ENCODE data around the gene ZNF574. TPM values are rescaled to one million over a fixed set of nuclear protein-coding genes. Genes with fewer than 3 reads are reported as not detected.

Gene ZNF574
- total RNA-seq, 1 experiment from 2014 or later = 35.6 TPM

DNA sequence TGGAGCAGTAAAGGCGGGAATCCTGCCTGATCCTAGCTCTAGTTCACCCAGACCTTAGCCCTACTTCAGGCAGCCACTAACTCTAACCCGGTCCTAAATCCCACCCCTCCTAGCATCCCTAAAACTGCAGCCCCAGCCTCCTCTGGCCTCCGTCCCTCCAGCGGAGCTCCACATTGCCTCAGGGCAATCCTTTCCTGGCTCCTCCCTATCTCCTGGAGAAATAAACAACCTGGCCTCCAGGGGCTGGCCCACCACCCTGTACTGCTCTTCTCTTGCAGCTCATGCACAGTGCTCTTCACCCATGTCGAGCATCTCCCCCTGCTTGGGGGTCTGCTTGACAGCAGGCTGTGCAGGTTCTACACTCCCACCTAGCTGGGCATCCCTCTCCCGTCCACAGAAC lies 49.6 kb downstream of the ZNF574 start:
- Histone ChIP-seq H2AFZ (ENCODE audit: low read length) (no peak overlapping the region), H3K79me2 (ENCODE audit: insufficient read depth, low read length) (no peaks in the 10 kb centered on the region), H3K79me1 (ENCODE audit: insufficient read depth, low read depth, low read length, poor library complexity, severe bottlenecking) (no peaks in the 10 kb centered on the region), H2BK12ac (ENCODE audit: insufficient read length, low read depth, low read length) (no peak overlapping the region), H3K27me3 (ENCODE audit: insufficient read depth, low read length) (no peaks in the 10 kb centered on the region), H4K20me1 (ENCODE audit: control insufficient read depth, insufficient read depth, insufficient read length) (no peaks in the 10 kb centered on the region), H3K4ac (ENCODE audit: low read depth, low read length) (no peak overlapping the region), H3K23me2 (ENCODE audit: insufficient read length, low read depth, low read length, poor library complexity, severe bottlenecking) (no peaks in the 10 kb centered on the region), H3K14ac (ENCODE audit: insufficient read depth, low read length) (no peak overlapping the region), H3K9ac (ENCODE audit: extremely low read depth, insufficient read length, low read length) (no peak overlapping the region), H3K18ac (ENCODE audit: insufficient read length, low read depth, low read length) (no peak overlapping the region), H3K9me3 (ENCODE audit: control insufficient read depth, low read depth, low read length) (no peaks in the 10 kb centered on the region), H3K56ac (ENCODE audit: insufficient read length, low read depth, low read length) (no peak overlapping the region), H4K8ac (replicated peaks; ENCODE audit: insufficient read length, low read depth, low read length) (no peak overlapping the region), H2BK15ac (ENCODE audit: low read depth, low read length) (no peak overlapping the region), H2BK120ac (ENCODE audit: low read depth, low read length, poor library complexity, severe bottlenecking) (no peak overlapping the region), H3T11ph (ENCODE audit: low read length) (no peak overlapping the region), H2BK5ac (ENCODE audit: insufficient read length, low read length) (no peak overlapping the region), H3K27ac (ENCODE audit: insufficient read length, low read depth, low read length) (no peak overlapping the region), H3K23ac (ENCODE audit: insufficient read length, low read depth, low read length) (no peak overlapping the region), H3K4me1 (ENCODE audit: insufficient read depth, low read length) (0 out of 2 replicates have a peak, but pooled peaks cover 2% of the 10 kb centered on the region), H2AK5ac (ENCODE audit: insufficient read length, low read length) (no peak overlapping the region), H4K91ac (ENCODE audit: insufficient read length, low read depth, low read length) (no peak overlapping the region), H3K4me2 (ENCODE audit: insufficient read depth, insufficient read length, low read length) (no peak overlapping the region), H2BK20ac (ENCODE audit: low read depth, low read length, poor library complexity, severe bottlenecking) (no peak overlapping the region), H4K5ac (ENCODE audit: insufficient read length, low read depth, low read length) (no peak overlapping the region)
- Mint-ChIP-seq H3K27me3 (ENCODE audit: low read depth) (peaks cover 34% of the 10 kb centered on the region), H3K9me3 (no peaks in the 10 kb centered on the region; a peak in 1 of 5 replicates), H3K36me3 (ENCODE audit: insufficient read depth in 1 of 3, low read depth in 3 of 3) (no peaks in the 10 kb centered on the region), H3K4me1 (peaks cover 14 to 27% of the 10 kb centered on the region in 2 experiments), H3K27ac (no peak overlapping the region), H3K4me3 (no peak overlapping the region)
- WGBS (ENCODE audit: extremely low coverage, insufficient read length, low lambda C conversion rate) = no CpG with 5 or more reads among the region's 6 CpGs
- DNase-seq = peak; percentile 51
- no peak; the same call in 2 of the 3 replicates for TF ChIP-seq CTCF (conservative IDR thresholded peaks at IDR 0.05)

All from H9 (cell line).